CD4-positive, alpha-beta T cell treated with Interleukin-4 for 1 hour (primary cell): ENCODE measurements around the gene TUT7.
"Not testable (repeated sequence)": the region's sequence is repeated elsewhere in the genome, so short reads cannot be mapped to it uniquely, and the experiment has no call there.

Experiments
- DNase-seq, 2 donors: peaks; one replicate each; pipeline ENCODE4 v3.0.0-alpha.2; 2020 to 2022

TUT7 gene

GRCh38 chr9:86290341-86290740 is 63.9 kb downstream of the TUT7 start:
- not testable (repeated sequence) for DNase-seq

- no peak for DNase-seq
Observed at GRCh38 chr9:86288499-86289198, 65.6 kb downstream of the TUT7 start.

- no peak for DNase-seq
Observed at GRCh38 chr9:86287013-86287412, 67.2 kb downstream of the TUT7 start.

- DNase-seq: no peak
Observed at GRCh38 chr9:86286278-86286677, 67.9 kb downstream of the TUT7 start.

- no peak for DNase-seq
Observed at GRCh38 chr9:86285261-86285660, 68.9 kb downstream of the TUT7 start.

- DNase-seq: no peak
Observed at GRCh38 chr9:86282979-86283535, 71.2 kb downstream of the TUT7 start.

DNA sequence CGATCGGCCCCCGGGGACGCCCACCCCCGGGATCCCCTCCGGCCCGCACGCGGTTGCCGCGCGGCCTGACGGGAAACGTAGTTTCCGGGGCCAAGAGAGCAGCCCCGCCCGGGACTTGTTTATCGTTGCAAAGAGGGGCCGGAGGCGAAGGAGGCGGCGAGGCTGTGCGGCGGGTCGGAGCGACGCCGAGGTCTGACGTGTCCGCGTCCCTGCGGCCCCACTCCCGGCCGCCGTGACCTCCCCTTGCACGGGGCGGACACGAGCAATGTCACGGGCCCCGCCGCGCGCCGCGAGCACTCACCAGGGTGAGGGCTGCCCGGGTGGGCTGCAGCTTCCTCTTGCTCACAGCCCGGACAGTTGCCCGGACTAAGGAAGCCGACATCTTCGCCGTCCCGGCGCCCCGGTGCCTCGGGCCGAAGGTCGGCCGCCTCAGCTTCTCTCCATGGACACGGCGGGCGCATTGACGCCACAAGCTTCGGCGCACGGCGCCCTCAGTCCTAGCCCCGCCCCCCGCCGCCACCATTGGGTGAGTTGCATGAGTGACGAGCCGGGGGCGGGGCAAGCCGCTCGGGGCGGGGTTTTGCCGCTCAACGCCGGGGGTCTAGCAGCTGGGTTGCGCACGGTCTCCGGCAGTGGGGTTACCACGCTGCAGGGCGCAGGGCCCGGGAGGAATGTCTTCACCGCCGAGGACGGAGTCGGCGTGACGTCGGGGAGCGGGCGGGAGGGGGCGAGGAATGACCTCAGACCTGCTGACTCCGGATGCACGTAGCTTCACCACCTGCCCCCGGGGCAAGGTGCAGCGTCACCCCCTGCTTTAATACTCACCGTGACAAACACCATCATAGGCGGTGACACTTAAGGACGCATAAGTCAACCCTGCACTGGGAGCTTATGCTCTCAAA is 71.9 kb downstream of the TUT7 start, which contains the start of gene ISCA1:
ISCA1 (minus strand) TSS at position 462 of the 902 bp plus-strand sequence; CDS start at position 382, 80 bp downstream.
- peak; percentile 97 for DNase-seq

DNA sequence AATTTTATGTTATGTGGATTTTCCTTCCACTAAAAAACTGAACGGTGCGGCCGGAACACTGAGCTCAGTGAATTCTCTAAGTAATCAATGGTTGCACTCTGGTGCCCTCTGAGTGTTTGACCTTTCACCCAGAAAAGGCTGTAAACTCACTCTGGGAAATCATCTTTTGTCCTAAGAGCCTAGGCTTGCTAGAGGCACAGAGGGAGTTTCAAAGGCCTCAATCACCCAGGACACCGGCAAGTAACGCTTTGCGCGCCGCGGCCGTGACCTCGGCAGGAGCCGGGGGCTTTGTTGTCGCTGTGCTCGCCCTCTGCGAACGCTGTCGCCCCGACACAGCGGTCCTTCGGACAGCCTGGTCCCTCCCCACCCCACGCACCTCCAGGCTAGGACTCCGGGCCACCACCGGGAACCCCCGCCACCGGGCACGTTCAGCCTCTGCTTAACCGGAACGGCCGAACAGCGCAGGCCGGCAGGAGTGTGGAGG is 72.6 kb downstream of the TUT7 start:
- DNase-seq: no peak

GRCh38 chr9:86280580-86280979 is 73.6 kb downstream of the TUT7 start:
- no peak for DNase-seq

- DNase-seq: no peak
Observed at GRCh38 chr9:86279839-86280238, 74.4 kb downstream of the TUT7 start.

DNA sequence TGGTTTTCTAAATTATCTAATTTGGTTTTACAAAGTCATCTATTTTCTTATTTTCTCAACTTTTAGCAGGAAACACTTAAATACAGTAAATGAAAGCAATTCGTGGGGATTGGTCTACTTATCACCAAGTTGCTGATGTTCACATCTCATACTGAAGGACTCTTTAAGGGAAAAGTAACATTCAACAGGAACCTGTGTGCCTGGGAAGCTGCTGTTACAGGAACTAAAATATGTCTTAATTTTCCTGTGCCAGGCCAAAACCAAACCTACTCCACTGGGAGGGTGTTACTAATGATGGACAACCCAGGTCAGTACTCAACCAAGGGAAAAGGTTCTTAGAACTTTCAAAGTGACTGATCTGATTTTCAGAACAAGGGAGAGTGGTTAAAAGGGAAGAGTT is 77.1 kb downstream of the TUT7 start:
- no peak for DNase-seq

- no peak for DNase-seq
Observed at GRCh38 chr9:86275962-86276361, 78.2 kb downstream of the TUT7 start.

GRCh38 chr9:86274821-86275643 is 79.2 kb downstream of the TUT7 start:
- no peak for DNase-seq

DNA sequence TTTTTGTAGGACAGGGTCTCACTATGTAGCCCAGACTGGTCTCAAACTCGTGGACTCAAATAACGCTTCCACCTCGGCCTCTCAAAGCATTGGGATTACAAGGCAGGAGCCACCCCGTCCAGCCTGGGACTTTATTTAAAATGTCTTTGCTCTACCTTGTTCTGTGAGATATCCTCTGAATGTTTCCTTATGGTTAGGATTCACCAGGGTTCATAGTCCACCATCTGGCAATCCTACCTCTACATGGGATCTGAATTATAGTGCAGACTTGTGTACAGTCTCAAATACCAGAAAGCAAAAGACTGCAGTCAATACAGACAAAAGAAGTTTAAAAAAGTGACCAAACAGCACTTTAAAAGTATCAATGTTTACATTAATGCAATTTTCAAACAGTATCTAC is 82.0 kb downstream of the TUT7 start:
- no peak for DNase-seq

- DNase-seq: no peak
Observed at GRCh38 chr9:86263876-86264275, 90.3 kb downstream of the TUT7 start.

- DNase-seq: no peak
Observed at GRCh38 chr9:86262492-86262891, 91.7 kb downstream of the TUT7 start.

- DNase-seq: no peak
Observed at GRCh38 chr9:86259557-86259956, 94.7 kb downstream of the TUT7 start, which contains the start of gene C9orf153. Gene C9orf153, minus strand, starts transcription at chr9:86259657. Its CDS starts 30,054 bp downstream, at chr9:86229603.

DNA sequence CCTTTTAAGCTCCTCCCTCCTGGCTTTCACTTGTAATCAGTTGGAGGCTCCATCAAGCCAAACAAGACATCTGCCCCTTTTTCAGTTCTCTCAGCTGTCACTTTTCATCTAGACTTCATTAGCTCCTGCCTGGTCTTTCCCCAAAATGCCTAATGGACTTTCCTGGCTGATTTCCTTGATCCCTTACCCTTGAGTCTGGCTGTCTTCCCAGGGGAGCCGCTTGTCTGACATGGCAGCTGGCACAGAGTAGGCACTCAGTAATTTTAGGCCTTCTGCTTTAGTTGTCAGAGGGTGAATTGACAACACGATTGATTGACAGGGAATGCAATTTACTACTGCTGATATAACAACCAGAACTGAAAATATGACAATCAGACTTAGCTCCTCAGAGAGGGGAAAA is 96.8 kb downstream of the TUT7 start:
- DNase-seq: no peak

- no peak for DNase-seq
Observed at GRCh38 chr9:86256653-86257052, 97.6 kb downstream of the TUT7 start.

DNA sequence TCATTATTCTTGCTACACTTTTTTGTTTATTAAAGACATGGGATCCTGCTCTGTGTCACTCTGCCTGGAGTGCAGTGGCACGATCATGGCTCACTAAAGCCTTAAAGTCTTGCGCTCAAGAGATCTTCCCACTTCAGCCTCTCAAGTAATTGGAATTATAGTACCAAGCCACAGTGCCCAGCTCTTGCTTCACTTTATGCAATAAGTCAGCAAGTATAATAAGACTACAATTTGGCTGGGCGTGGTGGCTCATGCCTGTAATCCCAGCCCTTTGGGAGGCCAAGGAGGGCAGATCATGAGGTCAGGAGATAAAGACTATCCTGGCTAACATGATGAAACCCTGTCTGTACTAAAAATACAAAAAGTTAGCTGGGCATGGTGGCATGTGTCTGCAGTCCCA is 100.6 kb downstream of the TUT7 start:
- DNase-seq: no peak

- DNase-seq: no peak
Observed at GRCh38 chr9:86252870-86253269, 101.3 kb downstream of the TUT7 start.

DNA sequence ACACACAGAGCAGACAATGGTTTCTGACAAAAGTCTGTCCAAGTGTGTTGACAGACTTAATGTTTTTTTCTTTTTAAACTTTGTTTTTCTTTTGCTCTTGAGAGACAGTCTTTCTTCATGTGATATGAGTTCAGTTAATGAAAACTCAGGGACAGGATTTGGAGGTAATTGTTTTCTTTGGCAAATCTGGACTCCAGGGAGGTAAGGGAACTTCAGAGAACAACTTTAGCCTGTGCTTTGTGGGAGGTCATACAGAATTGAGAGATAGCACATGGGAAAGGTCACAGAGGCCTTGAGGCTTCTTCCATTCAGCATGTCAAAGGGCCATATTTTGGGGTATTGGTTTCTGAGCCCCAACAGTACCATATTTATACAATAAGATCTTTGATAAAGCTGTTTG is 104.1 kb downstream of the TUT7 start:
- no peak for DNase-seq

DNA sequence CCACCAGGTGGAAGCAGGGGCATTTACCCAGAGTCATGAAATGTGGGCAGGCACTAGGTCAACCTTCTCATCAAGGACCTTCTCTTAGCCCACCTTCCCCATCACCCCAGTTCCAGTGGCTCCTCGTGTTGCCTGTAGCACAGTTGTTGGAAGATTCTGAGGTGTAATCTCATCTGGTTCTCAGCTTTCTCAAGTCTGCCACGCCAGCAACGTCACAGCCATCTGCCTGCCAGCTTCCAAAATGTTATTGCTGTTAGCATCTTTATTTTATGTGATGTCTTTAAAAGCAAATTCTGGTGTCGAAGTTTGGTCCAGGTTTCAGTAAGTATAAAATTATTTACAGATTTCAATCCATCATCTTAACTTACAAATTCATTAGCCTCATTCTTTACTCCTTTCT is 105.5 kb downstream of the TUT7 start:
- no peak for DNase-seq
